Parathyroid adenoma (tissue), 2 donors: ENCODE results near the gene KIAA0586.
A peak's percentile ranks its signal among the peaks of the same experiment; 100 is the strongest.

Experiments
- H2AFZ ChIP-seq: fragments of 300-600 bp; sonication (generic); one replicate; pipeline ENCODE4 v1.7.0; 2017; ENCODE audit warnings: antibody characterized with exemption, mild to moderate bottlenecking
- H3K27ac ChIP-seq: fragments of 300-600 bp; sonication (generic); one replicate; pipeline ENCODE4 v1.7.0; 2017
- H3K27me3 ChIP-seq: fragments of 300-600 bp; sonication (generic); one replicate; pipeline ENCODE4 v1.7.0; 2017; ENCODE audit warnings: low read length; ENCODE audit not compliant: control insufficient read depth, insufficient read depth
- H3K36me3 ChIP-seq: fragments of 300-600 bp; sonication (generic); one replicate; pipeline ENCODE4 v1.7.0; 2017; ENCODE audit warnings: low read length; ENCODE audit not compliant: control insufficient read depth, insufficient read depth
- H3K4me1 ChIP-seq: fragments of 300-600 bp; sonication (generic); one replicate; pipeline ENCODE4 v1.7.0; 2017; ENCODE audit warnings: control low read depth
- H3K4me2 ChIP-seq: fragments of 300-600 bp; sonication (generic); one replicate; pipeline ENCODE4 v1.7.0; 2017; ENCODE audit warnings: low read length
- H3K4me3 ChIP-seq: fragments of 300-600 bp; sonication (generic); one replicate; pipeline ENCODE4 v1.7.0; 2017; ENCODE audit warnings: low read depth, low read length
- H3K79me2 ChIP-seq: fragments of 300-600 bp; sonication (generic); one replicate; pipeline ENCODE4 v1.7.0; 2017; ENCODE audit warnings: control low read depth
- H3K9ac ChIP-seq: fragments of 300-600 bp; sonication (generic); one replicate; pipeline ENCODE4 v1.7.0; 2017; ENCODE audit warnings: mild to moderate bottlenecking
- H3K9me3 ChIP-seq: fragments of 300-600 bp; sonication (generic); one replicate; pipeline ENCODE4 v1.7.0; 2017; ENCODE audit warnings: low read length; ENCODE audit not compliant: control insufficient read depth
- CTCF ChIP-seq: fragments of 300-600 bp; sonication (generic); IDR thresholded peaks from one replicate; pipeline ENCODE4 v1.7.0; 2017; ENCODE audit warnings: antibody characterized with exemption, mild to moderate bottlenecking
- donor health status: primary hyperparathyroidism.

Gene KIAA0586

DNA sequence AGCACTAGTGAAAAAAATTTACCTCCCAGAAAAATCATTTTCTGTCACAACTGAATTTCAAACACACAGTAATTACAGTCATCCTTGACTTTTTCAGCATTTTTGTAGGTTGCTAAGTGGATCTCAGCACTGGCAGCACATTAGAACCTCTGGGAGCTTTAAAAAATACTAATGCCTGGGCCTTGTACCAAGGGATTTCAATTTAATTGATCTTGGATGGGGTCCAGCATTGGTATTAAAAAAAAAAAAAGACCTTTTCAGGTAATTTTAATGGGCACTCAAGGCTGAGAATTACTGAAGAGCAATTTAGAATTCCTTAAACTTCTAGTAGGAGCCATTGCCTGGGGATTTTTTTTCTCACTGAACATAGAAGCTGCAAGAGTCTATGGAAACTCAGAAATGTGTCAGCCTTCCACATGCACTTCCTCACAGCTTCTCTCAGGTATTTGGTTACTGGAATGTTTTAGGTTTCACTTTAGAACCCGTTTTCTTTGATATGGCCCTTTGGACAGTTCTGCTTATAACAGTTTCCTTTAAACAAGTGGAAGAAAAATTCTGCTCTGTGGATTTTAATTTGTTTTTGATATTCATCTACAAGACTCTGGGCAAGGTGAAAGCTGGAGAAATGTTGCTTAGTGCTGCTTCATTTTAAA, 121.7 kb downstream of the KIAA0586 start:
- no peaks in the 10 kb centered on the region for H3K36me3 ChIP-seq
- no peak for TF ChIP-seq CTCF

GRCh38 chr14:58553959-58554358, 126.4 kb downstream of the KIAA0586 start:
- Histone ChIP-seq H3K4me1 (no peaks in the 10 kb centered on the region), H3K4me2 (no peak overlapping the region), H3K27ac (no peak overlapping the region), H3K79me2 (no peaks in the 10 kb centered on the region), H3K36me3 (no peaks in the 10 kb centered on the region), H3K4me3 (no peak overlapping the region), H2AFZ (no peak overlapping the region), H3K27me3 (no peaks in the 10 kb centered on the region), H3K9me3 (no peaks in the 10 kb centered on the region), H3K9ac (no peak overlapping the region)
- TF ChIP-seq CTCF = no peak

More for the DNA sequence above, 121.7 kb downstream of the KIAA0586 start:
- Histone ChIP-seq H3K4me3 (no peak overlapping the region), H2AFZ (no peak overlapping the region), H3K79me2 (no peaks in the 10 kb centered on the region), H3K9ac (no peak overlapping the region), H3K9me3 (no peaks in the 10 kb centered on the region), H3K27ac (no peak overlapping the region), H3K4me2 (peak overlapping the region; percentile 15), H3K4me1 (no peaks in the 10 kb centered on the region), H3K27me3 (no peaks in the 10 kb centered on the region)

GRCh38 chr14:58555647-58556046, 128.1 kb downstream of the KIAA0586 start:
- no peak overlapping the region for H3K9ac ChIP-seq
- H3K27me3 ChIP-seq = no peaks in the 10 kb centered on the region
- no peaks in the 10 kb centered on the region for H3K9me3 ChIP-seq
- H3K27ac ChIP-seq = no peak overlapping the region
- no peak overlapping the region for H2AFZ ChIP-seq
- no peak for TF ChIP-seq CTCF
- H3K4me2 ChIP-seq = no peak overlapping the region
- no peaks in the 10 kb centered on the region for H3K4me1 ChIP-seq
- H3K36me3 ChIP-seq = no peaks in the 10 kb centered on the region
- H3K79me2 ChIP-seq = no peaks in the 10 kb centered on the region
- no peak overlapping the region for H3K4me3 ChIP-seq

DNA sequence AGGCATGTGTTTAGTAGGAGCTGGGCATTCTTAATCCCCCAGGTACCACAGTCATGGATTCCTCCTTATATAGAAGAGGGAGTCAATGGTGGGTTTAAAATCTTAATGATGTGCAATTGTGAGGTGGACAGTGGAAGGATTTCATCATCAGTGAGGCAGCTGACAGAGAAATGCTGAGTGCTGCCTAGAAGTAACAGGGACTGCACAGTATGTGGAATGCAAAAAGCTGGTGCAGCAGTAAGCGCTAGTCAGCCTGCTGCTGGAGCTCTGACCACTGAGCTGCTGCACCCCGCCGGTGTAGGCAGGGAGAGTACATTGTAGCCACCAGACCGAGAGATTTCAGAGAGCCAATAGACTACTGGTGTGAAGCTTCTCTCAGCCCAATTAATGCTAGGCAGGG, 129.7 kb downstream of the KIAA0586 start:
- no peak overlapping the region for H3K4me2 ChIP-seq
- H3K4me1 ChIP-seq = no peaks in the 10 kb centered on the region
- H3K36me3 ChIP-seq = no peaks in the 10 kb centered on the region
- no peak for TF ChIP-seq CTCF
- no peak overlapping the region for H3K27ac ChIP-seq
- no peak overlapping the region for H3K9ac ChIP-seq
- no peaks in the 10 kb centered on the region for H3K79me2 ChIP-seq
- no peak overlapping the region for H2AFZ ChIP-seq
- H3K4me3 ChIP-seq = no peak overlapping the region
- no peaks in the 10 kb centered on the region for H3K9me3 ChIP-seq
- H3K27me3 ChIP-seq = no peaks in the 10 kb centered on the region

DNA sequence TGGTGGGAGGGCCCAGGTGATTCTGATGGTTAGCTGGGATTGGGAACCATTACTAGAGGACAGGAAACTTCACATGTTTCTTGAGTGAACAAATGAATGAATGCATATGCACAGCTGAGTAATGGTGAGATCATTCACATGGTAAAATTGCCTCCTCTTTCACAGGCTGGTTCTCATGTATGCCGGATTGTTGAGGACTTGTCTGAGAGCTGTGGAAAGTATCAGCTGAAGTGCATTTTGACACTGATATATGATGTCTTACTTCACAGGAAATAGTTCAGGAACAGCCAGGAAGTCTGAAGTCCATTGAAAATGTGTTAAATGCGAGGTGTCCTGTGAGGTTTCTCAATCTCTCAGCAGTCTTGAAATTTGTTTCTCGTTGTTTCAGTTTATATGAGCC, 132.7 kb downstream of the KIAA0586 start:
- no peak for TF ChIP-seq CTCF
- Histone ChIP-seq H3K9me3 (no peaks in the 10 kb centered on the region), H2AFZ (no peak overlapping the region)

More for the DNA sequence above, 132.7 kb downstream of the KIAA0586 start:
- Histone ChIP-seq H3K27me3 (no peaks in the 10 kb centered on the region), H3K9ac (no peak overlapping the region), H3K4me1 (no peaks in the 10 kb centered on the region), H3K4me3 (no peak overlapping the region), H3K79me2 (no peaks in the 10 kb centered on the region), H3K36me3 (no peaks in the 10 kb centered on the region), H3K4me2 (no peak overlapping the region), H3K27ac (no peak overlapping the region)
